Midbrain (tissue), 1 donor: ENCODE results near the gene ANKRD13B.
A peak's percentile ranks its signal among the peaks of the same experiment; 100 is the strongest.

Source experiments
- DNase-seq: peaks from one replicate; lab custom pipeline; 2025; lab: John Stamatoyannopoulos, UW

Gene ANKRD13B

GRCh38 chr17:29594519-29595090, 1.7 kb downstream of the ANKRD13B start:
- no peak for DNase-seq

DNA sequence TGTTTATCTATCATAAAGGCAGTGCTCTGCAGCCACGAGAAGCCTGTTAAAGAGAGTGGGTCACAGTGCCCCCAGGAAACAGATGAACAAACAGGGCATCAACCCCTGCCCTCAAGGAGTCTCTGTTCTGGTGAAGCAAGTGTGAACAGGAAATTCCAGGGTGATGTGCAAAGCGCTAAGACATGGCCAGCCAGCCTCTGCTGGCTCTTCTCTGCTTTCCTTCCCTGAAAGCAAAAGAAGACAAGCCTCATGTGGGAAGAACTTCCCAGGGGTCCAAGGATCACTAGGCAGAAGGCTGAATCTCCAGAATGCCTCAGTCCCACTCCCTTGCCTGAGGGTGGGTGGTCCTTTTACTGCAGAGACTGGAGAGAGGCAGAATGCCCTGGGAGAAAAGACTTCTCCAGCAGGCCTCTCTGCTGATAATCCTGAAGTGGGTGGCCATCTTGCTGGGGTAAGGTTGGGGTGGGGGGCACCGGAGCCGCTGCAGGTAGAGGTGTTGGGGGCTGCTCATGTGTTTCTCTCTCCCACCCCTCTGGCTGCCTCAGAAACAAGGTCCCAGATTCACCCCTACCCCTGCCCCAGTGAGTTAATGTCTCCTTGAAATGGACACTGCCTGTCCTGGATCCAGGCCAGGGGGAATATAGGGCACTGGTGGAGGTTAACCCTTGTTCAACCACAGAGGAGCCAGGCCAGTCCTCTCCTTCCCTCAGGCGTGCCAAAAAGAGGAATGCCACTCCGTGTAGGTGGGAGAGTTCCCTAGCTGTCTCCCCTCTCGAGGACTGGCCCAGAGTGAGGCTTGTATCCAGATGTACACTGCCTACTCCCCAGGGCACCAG, 2.4 kb downstream of the ANKRD13B start:
- no peak for DNase-seq

DNA sequence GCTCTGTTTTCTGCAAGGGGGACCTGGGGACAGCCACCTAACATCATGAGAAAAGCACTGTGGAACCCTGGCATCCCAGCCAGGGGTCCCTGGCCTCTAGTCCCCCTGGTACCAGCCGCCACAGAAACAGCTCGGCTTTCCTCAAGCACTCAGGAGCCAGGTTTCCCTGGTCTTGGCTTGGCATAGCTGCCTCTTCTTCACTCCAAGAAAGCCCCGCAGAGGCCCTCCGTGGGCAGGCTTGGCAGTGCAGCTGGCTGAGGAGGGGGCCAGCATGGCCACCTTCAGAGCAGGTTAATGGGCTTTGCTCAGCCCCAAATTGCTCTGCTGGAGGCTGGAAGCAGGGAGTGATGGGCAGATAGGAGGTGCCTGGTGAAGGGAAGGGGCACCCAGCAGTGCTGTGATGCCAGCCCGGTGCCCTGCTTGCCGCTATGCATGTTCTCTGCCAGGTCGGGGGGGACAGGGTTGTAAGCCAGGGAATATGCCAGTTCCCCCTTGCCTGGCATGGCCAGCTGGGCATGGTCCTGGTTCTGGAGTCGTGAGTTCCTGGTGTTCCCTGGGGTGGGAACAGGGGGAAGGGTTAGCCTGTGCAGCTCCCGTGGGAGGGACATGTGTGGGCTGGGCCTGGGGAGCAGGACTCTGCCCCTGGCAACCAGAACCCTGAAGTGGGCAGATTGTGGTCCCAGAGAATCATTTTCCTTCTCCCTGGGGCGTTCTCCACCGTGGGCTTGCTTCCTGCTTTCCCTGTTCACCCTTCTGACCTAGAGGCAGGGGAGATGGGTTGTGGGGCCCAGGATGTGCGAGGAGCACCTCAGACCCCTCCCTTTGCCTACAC, 3.2 kb downstream of the ANKRD13B start:
- DNase-seq: no peak

DNA sequence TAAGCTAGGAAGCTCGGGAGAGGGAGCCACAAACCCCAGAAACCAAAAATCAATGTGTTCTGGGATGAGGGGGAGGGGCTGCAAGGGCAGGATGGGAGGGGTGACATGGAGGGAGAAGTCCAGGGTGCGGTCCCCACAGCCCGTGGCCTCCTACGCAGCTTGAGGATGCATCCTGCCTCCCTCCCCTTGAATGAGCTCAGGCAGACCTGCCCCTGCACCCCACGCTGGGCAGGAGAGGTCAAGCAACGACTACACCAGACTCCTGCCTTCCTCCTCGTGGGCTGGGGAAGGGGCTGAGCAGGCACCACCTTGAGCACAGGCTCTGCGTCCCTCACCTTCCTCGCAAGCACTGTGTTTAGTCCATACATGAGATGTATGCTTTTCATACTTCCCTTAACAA, 3.9 kb downstream of the ANKRD13B start:
- no peak for DNase-seq

DNA sequence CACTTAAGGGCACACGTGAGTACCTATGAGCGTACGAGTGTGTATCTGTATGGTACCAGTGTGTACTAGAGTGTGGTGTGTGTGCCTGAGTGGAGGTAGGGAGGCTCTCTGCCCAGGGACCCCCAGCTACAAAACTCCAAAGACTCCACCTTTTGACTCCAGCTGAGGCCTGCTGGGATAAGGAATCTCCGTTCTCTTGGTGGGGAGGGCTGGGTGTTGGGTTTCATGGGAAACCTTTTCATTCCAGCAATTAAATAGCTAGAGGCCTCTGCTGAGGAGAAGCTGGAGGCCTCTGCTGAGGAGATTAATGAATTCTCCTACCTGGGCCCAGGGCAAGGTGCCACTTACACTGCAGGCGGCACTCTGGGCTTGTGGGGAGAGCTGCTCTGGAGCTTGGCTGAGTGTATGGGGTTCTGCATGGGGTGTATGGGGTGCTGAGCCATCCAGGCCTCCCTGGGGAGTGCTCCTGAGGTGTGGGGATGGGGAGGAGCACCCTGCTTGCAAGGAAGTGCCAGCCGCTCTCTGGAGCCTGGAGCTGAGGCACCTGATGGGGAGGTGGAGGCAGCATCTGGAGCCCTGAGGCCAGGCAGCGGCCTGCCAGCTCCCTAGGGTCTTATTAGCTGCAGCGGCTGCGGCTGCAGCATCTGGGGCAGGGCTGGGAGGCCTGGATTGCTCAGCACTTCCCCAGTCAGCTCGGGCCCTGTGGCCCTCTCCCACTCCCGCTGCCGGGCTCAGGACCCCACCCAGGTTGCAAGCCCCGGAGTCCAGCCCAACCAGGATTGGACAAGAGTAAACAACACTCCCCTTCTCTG, 4.6 kb downstream of the ANKRD13B start:
- no peak for DNase-seq

DNA sequence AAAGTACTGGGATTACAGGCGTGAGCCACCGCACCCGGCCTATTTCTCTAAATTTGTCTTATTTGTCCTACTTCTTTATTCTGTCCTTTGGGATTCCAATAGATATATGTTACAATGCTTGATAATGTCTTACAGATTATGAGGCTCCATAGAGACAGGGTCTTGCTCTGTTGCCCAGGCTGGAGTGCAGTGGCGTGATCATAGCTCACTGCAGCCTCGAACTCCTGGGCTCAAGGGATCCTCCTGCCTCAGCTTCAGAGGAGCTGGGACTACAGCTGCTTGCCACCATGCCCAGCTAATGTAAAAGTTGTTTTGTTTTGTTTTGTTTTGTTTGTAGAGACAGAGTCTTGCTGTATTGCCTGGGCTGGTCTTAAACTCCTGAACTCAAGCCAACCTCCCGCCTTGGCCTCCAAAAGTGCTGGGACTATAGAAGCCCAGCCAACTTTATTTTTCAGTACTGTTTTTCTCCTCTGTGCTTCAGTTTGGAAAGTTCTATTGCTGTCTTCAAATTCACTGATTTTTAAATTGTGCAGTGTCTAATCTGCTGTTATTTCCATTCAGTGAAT, 10.3 kb downstream of the ANKRD13B start:
- DNase-seq: no peak

DNA sequence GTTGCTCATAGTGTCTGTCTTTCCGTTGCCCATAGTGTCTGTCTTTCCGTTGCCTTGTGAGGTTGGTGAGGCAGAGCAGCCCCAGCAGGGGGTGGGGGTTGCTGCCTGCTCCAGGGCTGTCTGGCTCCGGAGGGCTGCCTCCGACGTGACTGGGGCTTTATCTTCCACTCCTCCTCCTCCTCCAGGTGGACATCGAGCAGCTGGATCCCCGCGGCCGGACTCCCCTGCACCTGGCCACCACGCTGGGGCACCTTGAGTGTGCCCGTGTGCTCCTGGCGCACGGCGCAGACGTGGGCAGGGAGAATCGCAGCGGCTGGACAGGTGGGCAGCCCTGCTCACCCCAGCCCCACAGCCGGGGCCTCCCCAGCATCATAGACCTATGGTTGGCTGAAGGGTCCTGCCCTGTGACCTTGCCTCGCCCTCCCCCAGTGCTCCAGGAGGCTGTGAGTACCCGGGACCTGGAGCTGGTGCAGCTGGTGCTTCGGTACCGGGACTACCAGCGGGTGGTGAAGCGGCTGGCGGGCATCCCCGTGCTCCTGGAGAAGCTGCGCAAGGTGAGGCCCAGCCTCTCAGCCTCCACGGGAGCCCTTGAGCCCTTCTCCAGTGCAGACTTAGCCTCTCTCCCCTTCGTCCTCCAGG, 14.7 kb downstream of the ANKRD13B start:
- no peak for DNase-seq

- DNase-seq: no peak
Observed at GRCh38 chr17:29608986-29609385, 16.1 kb downstream of the ANKRD13B start.

GRCh38 chr17:29610395-29610794, 17.5 kb downstream of the ANKRD13B start:
- DNase-seq: no peak

DNA sequence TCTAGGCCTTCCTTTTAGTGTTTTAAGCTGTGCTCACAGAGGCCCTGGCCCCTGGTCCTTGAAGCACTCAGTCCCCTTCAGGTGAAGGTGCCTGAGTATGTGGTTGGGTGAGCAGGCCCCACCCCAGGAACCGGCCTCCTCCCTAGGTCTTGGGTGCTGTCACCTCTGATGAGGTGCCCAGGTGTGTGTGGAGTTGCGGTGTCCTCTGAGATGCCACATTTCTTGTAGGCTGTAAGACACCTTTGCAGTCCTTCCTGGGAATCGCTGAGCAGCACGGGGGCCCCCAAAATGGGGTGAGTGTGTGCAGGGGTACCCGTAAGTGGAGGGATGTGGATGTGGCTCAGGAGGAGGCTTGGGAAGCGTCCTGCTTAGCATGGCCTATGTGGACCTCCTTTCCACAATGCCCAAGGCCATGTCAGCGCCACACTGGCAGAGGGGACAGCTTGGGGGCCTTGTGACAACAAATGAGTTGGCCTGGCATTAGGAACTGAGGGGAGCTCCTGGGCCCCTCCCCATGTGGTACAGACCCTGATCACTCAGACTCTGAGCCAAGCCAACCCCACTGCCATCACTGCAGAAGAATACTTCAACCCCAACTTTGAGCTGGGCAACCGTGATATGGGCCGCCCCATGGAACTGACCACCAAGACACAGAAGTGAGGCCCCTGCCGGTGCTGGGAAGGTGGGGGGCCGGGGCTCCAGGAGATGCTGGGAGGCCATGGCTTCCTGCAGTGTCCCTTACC, 18.6 kb downstream of the ANKRD13B start:
- no peak for DNase-seq

- DNase-seq: no peak
Observed at GRCh38 chr17:29612094-29612403, 19.1 kb downstream of the ANKRD13B start.

DNA sequence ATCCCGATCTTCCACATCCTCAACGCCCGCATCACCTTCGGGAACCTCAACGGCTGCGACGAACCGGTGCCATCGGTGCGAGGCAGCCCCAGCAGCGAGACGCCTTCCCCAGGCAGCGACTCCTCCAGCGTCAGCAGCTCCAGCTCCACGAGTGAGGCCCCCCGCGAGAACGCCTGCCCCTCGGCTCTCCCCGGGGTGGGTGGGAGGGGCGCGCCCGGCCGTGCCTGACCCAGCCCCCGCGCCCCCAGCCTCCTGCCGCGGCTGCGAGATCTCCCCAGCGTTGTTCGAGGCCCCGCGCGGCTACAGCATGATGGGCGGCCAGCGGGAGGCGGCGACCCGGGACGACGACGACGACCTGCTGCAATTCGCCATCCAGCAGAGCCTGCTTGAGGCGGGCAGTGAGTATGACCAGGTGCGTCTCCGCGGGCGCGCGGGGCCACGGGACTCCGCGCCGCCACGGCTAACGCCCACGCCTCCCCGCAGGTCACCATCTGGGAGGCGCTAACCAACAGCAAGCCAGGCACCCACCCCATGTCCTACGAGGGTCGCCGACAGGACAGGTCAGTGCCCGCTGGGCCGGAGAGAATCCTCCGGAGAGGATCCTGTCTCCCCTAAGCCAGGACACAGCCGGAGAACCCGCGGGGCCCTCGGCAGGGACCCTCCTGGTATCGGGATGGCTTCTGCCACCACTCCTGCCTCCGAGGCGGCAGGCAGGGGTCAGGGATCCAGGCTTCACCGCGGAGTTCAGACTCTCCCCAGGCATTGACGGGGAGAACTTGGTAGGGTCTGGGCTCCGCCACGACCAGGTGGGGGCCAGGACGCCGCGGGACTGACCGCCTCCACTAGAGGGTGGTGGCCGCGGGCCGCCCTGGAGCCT, 19.7 kb downstream of the ANKRD13B start:
- no peak for DNase-seq

- peak; percentile 94 for DNase-seq
Observed at GRCh38 chr17:29613352-29613837, 20.5 kb downstream of the ANKRD13B start.

DNA sequence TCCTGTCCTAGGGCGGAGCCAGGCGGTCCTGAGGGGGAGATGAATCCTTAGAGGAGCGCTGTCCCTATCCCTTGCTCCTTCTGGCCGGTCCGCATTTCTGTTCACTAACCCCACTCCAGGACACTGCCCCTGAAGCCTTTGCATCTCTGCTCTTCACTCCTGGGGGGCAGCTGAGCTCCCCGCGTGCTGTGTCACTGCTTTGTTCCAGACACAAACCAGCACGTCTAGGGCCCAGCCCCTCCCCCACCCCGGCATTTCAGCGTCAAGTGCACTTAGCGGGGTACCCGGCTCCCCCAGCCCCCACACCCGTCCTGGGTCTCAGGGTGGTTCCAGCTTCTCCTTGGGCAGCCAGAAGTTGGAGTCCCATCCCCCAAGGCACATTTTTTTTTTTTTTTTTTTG, 20.9 kb downstream of the ANKRD13B start:
- no peak for DNase-seq

- peak; percentile 56 for DNase-seq
Observed at GRCh38 chr17:29614349-29615047, 21.6 kb downstream of the ANKRD13B start.

GRCh38 chr17:29615048-29615385, 22.1 kb downstream of the ANKRD13B start:
- peak; percentile 33 for DNase-seq

GRCh38 chr17:29615492-29616299, 22.8 kb downstream of the ANKRD13B start:
- peak; percentile 95 for DNase-seq
